Neural progenitor cell (in vitro differentiated cells): Measurements from ENCODE around the gene DDRGK1.

ENCODE experiments used
- EZH2 ChIP-seq: fragments of 200-600 bp; sonication (generic); IDR thresholded peaks from 2 replicates; pipeline ENCODE4 v1.6.1; 2017; ENCODE audit warnings: antibody characterized with exemption, mild to moderate bottlenecking, moderate library complexity
- TF ChIP-seq, protein P1 (sequence below): fragments of 200-600 bp; sonication (generic); IDR thresholded peaks from 2 replicates; pipeline ENCODE4 v1.5.1; 2017; ENCODE audit warnings: antibody characterized with exemption, mild to moderate bottlenecking

DNA sequence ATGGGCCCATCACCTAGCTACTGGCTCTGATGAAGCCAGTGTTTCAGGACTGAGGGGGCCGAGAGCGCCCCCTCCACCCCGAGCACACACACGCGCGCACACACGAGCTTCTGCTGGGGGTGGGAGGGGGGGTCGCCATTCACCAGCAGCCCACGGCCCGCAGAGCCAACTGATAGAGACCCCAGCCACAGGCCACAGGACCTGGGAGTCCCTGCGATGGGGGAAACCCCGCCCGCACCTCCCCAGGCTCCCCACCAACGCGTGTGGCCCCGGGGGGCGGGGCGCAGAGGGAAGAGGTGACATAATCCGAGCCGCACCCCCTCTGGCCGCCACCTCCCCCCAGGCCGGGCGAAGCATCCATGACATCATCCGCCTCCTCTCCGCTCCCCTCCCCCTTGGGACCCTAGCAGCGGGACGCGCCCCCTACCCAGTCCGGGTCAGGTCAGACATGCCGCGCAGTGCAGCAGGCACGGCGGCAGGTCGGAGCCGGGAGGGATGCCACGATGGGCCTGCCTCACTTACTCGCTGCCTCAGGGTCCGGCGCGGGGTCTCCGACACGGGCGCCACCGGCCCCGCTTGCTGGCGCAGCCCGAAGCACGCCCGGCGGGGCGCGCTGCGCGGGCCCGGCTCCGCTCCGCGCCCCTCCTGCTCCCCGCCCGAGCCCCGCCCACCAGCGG lies 31.4 kb downstream of the DDRGK1 start, which contains the start of gene LZTS3:
- TF ChIP-seq, protein P1, sequence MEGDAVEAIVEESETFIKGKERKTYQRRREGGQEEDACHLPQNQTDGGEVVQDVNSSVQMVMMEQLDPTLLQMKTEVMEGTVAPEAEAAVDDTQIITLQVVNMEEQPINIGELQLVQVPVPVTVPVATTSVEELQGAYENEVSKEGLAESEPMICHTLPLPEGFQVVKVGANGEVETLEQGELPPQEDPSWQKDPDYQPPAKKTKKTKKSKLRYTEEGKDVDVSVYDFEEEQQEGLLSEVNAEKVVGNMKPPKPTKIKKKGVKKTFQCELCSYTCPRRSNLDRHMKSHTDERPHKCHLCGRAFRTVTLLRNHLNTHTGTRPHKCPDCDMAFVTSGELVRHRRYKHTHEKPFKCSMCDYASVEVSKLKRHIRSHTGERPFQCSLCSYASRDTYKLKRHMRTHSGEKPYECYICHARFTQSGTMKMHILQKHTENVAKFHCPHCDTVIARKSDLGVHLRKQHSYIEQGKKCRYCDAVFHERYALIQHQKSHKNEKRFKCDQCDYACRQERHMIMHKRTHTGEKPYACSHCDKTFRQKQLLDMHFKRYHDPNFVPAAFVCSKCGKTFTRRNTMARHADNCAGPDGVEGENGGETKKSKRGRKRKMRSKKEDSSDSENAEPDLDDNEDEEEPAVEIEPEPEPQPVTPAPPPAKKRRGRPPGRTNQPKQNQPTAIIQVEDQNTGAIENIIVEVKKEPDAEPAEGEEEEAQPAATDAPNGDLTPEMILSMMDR: no peak
- no peak for TF ChIP-seq EZH2
